Vagina (tissue), 2 donors: ENCODE measurements around the gene NKAIN2. TPM values are rescaled to one million over a fixed set of nuclear protein-coding genes. Genes with fewer than 3 reads are reported as not detected.
"Not testable (repeated sequence)": the region's sequence is repeated elsewhere in the genome, so short reads cannot be mapped to it uniquely, and the experiment has no call there.

Experiments used
- DNase-seq, 2 donors: peaks; one replicate each; pipeline ENCODE4 v3.0.0-alpha.2; 2017; ENCODE audit errors: extremely low spot score in 2 of 2
- H3K27ac ChIP-seq: fragments of 200-600 bp; sonication (generic); one replicate; pipeline ENCODE4 v1.5.1; 2019
- H3K27me3 ChIP-seq: fragments of 200-600 bp; sonication (generic); one replicate; pipeline ENCODE4 v1.5.1; 2019
- H3K36me3 ChIP-seq, 2 donors: fragments of 200-600 bp; sonication (generic); one replicate each; pipeline ENCODE4 v1.5.1; 2017 to 2019
- H3K4me1 ChIP-seq: fragments of 200-600 bp; sonication (generic); one replicate; pipeline ENCODE4 v1.5.1; 2019
- H3K4me3 ChIP-seq, 2 donors: fragments of 200-600 bp; sonication (generic); 1 replicate in 1 of 2; 2 replicates in 1 of 2; pipeline ENCODE4 v1.5.1; 2016 to 2019
- H3K9me3 ChIP-seq: fragments of 200-600 bp; sonication (generic); one replicate; pipeline ENCODE4 v1.5.1; 2019
- POLR2A ChIP-seq, 2 donors: fragments of 450-650 bp; IDR thresholded peaks; one replicate each; pipeline ENCODE4 v1.6.1; 2017; ENCODE audit warnings: antibody characterized with exemption in 2 of 2, mild to moderate bottlenecking in 2 of 2, moderate library complexity in 2 of 2
- POLR2AphosphoS5 ChIP-seq, 2 donors: sonication (generic); formaldehyde crosslinking; IDR thresholded peaks; one replicate each; pipeline ENCODE4 v1.9.0; 2017; ENCODE audit warnings: antibody characterized with exemption in 2 of 2, mild to moderate bottlenecking in 2 of 2, low read depth in 1 of 2; ENCODE audit not compliant: insufficient read depth in 1 of 2
- intact Hi-C: fragments of 100-400 bp; cut with DNase I; formaldehyde crosslinking; loops from one replicate; pipeline ENCODE4 v1.15.1; 2023
- total RNA-seq: library from RNA; depleted of rRNA; stranded (reverse); fragments of >200 nt; gene quantifications from one replicate; pipeline ENCODE4 v1.2.3, GENCODE V29; 2016
- TF ChIP-seq, protein P1 (sequence below), 3 experiments: fragments of 450-650 bp in 2 of 3; fragments of 200-600 bp in 1 of 3; sonication (generic) in 1 of 3; IDR thresholded peaks; one replicate each; pipeline ENCODE4 v1.5.1; 2017 to 2019; ENCODE audit warnings: antibody characterized with exemption in 3 of 3, mild to moderate bottlenecking in 2 of 3, moderate library complexity in 2 of 3

NKAIN2 gene
- total RNA-seq, 1 donor from 2014 or later, result not detected

DNA sequence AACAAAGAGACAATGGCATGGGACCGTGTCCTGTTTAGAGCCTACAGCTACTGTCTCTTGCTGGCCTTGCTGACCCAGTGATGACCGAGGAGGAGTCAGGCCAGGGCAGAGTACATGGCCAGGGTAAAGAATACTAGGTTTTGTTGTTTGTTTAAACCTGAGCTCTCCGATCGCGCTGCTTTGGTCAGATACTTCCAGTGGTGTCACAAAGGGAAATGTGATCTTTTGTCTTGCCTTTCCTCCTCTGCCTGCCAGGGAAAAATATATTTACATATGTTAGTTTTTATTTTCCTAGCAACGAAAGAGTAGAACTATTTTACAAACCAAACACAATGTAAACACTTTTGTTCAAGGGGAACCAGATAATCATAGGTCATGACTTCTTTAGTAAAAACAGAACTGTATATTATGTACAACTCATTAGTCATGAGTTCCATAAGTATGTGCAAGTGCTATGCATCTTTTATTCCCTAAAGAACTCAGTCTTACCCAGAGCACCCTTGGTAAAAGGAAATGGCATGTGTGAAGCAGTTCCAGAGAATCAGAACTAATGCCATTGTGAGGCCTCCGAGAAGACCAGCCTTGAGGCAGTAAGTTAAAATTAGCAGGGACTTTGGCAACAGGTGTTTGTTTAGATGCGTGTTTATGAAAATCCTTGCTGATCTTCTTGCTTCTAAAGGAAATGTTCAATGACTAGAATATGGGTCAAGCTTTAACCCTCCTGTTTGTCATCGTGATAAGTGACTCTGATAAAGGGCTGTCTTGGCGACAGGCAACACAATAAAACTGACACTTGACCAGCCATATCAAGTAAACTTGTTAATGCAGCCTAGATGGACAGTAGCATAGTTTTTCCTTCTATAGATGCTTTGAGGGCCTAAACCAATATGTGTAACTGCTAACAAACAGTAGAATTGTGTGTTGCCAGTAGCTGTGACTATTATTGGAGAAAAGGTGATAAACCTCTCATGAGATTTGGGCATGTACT lies 204.6 kb downstream of the NKAIN2 start:
- no peak for TF ChIP-seq POLR2A (IDR thresholded peaks at IDR 0.05)
- no peak for TF ChIP-seq POLR2AphosphoS5 (IDR thresholded peaks at IDR 0.05; ENCODE audit: insufficient read depth in 1 of 2, low read depth in 1 of 2)
- TF ChIP-seq, protein P1, sequence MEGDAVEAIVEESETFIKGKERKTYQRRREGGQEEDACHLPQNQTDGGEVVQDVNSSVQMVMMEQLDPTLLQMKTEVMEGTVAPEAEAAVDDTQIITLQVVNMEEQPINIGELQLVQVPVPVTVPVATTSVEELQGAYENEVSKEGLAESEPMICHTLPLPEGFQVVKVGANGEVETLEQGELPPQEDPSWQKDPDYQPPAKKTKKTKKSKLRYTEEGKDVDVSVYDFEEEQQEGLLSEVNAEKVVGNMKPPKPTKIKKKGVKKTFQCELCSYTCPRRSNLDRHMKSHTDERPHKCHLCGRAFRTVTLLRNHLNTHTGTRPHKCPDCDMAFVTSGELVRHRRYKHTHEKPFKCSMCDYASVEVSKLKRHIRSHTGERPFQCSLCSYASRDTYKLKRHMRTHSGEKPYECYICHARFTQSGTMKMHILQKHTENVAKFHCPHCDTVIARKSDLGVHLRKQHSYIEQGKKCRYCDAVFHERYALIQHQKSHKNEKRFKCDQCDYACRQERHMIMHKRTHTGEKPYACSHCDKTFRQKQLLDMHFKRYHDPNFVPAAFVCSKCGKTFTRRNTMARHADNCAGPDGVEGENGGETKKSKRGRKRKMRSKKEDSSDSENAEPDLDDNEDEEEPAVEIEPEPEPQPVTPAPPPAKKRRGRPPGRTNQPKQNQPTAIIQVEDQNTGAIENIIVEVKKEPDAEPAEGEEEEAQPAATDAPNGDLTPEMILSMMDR (IDR thresholded peaks at IDR 0.05), result no peak
- H3K27me3 ChIP-seq, result no peaks in the 10 kb centered on the region
- no peaks in the 10 kb centered on the region for H3K4me1 ChIP-seq
- DNase-seq, result no peak
- no peak overlapping the region for H3K4me3 ChIP-seq
- H3K9me3 ChIP-seq, result no peaks in the 10 kb centered on the region
- intact Hi-C loops, result no loop called here
- no peak overlapping the region for H3K27ac ChIP-seq
- no peaks in the 10 kb centered on the region for H3K36me3 ChIP-seq

DNA sequence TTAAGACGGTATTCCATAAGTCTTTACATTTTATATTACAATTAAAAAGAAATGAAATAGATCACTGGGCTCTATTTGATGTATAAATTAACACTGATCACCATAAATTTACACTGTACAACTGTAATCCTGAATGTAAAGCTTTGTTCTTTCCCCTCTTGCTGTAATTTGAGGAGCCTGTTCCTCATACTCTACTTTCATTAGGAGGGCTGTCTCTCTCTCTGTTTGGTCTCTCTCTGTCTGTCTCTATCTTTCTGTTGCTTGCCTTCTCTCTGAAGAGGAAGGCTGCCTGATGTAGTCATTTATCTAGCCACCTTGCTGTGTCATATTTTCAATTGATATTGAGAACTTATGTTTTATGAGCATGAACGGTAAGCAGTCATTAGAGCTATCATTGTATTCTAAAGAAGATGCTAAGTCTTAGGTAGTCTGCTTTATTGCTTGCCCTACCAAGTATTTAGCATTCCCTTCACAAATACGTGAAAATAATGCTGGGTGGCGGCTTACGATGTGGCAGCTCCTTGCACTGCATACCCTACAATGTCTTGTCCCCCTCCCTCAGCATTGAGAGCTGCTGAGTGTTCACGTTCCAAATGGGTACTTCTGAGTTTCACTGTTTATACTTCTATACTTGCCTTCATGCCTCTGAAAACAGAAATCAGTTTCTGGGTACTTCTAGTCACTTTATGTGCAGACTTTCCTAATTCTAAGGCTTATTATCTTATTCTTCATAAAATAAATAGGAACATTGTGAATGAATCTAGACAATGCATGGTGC lies 205.5 kb downstream of the NKAIN2 start:
- no peak for DNase-seq
- TF ChIP-seq POLR2AphosphoS5 (IDR thresholded peaks at IDR 0.05; ENCODE audit: insufficient read depth in 1 of 2, low read depth in 1 of 2), result no peak
- Histone ChIP-seq H3K4me3 (no peak overlapping the region), H3K27me3 (no peaks in the 10 kb centered on the region), H3K9me3 (no peaks in the 10 kb centered on the region), H3K4me1 (no peaks in the 10 kb centered on the region), H3K27ac (no peak overlapping the region), H3K36me3 (no peaks in the 10 kb centered on the region)
- intact Hi-C loops, result no loop called here

DNA sequence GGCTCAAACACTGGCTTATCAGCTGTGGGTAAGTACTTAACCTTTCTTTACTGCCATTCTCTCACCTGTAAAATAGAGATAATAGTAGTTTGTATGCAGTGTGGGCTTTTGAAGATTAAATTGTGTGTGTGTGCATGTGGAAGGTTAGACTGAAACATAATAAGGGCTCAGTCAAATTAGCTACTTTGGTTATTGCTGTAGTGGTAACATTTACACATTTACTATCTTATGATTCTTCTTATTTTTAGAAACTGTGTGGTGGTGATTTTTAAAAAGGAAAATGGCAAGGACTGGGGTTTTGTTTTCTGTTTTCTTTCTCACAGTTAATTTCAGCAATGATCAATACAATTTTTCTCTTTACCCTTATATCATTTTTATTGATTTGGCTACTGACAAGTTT lies 206.9 kb downstream of the NKAIN2 start:
- Histone ChIP-seq H3K27me3 (no peaks in the 10 kb centered on the region), H3K27ac (no peak overlapping the region), H3K4me3 (no peak overlapping the region), H3K4me1 (no peaks in the 10 kb centered on the region), H3K36me3 (no peaks in the 10 kb centered on the region), H3K9me3 (no peaks in the 10 kb centered on the region)
- no peak for DNase-seq
- TF ChIP-seq, protein P1 (IDR thresholded peaks at IDR 0.05), result no peak
- TF ChIP-seq POLR2AphosphoS5 (IDR thresholded peaks at IDR 0.05; ENCODE audit: insufficient read depth in 1 of 2, low read depth in 1 of 2), result no peak
- TF ChIP-seq POLR2A (IDR thresholded peaks at IDR 0.05), result no peak
- intact Hi-C loops, result no loop called here

DNA sequence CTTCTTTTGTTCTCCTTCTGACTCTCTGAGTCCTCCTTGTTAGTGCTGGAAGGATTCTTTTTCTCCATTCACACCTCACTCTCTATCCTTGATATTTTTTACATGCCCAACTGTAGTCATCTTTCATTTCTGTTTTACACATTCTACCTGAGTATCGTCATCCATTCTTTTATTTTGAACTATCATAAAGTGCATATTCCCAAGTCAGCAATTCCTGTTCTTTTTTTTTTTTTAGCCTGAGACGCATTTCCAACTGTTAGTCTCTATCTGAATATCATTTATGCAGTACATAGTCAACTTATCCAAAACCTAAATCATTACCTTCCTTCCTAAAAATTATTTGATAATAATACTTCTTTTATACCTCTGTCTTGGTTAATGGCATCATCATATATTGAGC lies 207.5 kb downstream of the NKAIN2 start:
- DNase-seq, result no peak
- intact Hi-C loops, result no loop called here
- Histone ChIP-seq H3K4me1 (no peaks in the 10 kb centered on the region), H3K27me3 (no peaks in the 10 kb centered on the region), H3K27ac (no peak overlapping the region), H3K9me3 (no peaks in the 10 kb centered on the region), H3K36me3 (no peaks in the 10 kb centered on the region), H3K4me3 (no peak overlapping the region)
- TF ChIP-seq POLR2A (IDR thresholded peaks at IDR 0.05) (no peak), POLR2AphosphoS5 (IDR thresholded peaks at IDR 0.05; ENCODE audit: insufficient read depth in 1 of 2, low read depth in 1 of 2) (no peak)
- TF ChIP-seq, protein P1 (IDR thresholded peaks at IDR 0.05), result no peak

DNA sequence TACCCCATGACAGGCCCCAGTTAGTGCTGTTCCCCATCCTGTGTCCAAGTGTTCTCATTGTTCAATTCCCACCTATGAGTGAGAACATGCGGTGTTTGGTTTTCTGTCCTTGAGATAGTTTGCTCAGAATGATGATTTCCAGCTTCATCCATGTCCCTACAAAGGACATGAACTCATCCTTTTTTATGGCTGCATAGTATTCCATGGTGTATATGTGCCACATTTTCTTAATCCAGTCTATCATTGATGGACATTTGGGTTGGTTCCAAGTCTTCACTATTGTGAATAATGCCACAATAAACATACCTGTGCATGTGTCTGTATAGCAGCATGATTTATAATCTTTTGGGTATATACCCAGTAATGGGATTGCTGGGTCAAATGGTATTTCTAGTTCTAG lies 218.4 kb downstream of the NKAIN2 start:
- H3K9me3 ChIP-seq, result not testable (repeated sequence)

More for the DNA sequence above, 218.4 kb downstream of the NKAIN2 start:
- H3K27ac ChIP-seq, H3K27me3 ChIP-seq, H3K36me3 ChIP-seq, DNase-seq, intact Hi-C loops, H3K4me3 ChIP-seq, H3K4me1 ChIP-seq: not testable (repeated sequence)
